Mammary epithelial cell (primary cell): ENCODE measurements around the gene LZTR1.

Source experiments
- CTCF ChIP-seq, 2 donors: IDR thresholded peaks in 1 of 2; conservative IDR thresholded peaks in 1 of 2; 2 replicates each; pipeline ENCODE4 v1.5.1; 2011 to 2012; ENCODE audit warnings: inconsistent platforms in 2 of 2, low read length in 2 of 2, mild to moderate bottlenecking in 2 of 2, control low read depth in 1 of 2, low read depth in 1 of 2; ENCODE audit not compliant: insufficient read depth in 1 of 2; ENCODE audit errors: extremely low read depth in 1 of 2
- EZH2 ChIP-seq: IDR thresholded peaks from 2 replicates; pipeline ENCODE4 v1.6.1; 2012; ENCODE audit warnings: low read length, inconsistent platforms, borderline replicate concordance

GRCh38 chr22:20989323-20990138 is 7.4 kb downstream of the LZTR1 start:
- no peak for TF ChIP-seq CTCF (conservative IDR thresholded peaks at IDR 0.05 in 1 of 2, IDR thresholded peaks at IDR 0.05 in 1 of 2; ENCODE audit: extremely low read depth in 1 of 2, insufficient read depth in 1 of 2, low read depth in 1 of 2, low read length in 2 of 2)
- no peak for TF ChIP-seq EZH2
